Measurements from ENCODE around the gene F11.
"Not testable (repeated sequence)": the region's sequence is repeated elsewhere in the genome, so short reads cannot be mapped to it uniquely, and the experiment has no call there.

Gene F11

DNA sequence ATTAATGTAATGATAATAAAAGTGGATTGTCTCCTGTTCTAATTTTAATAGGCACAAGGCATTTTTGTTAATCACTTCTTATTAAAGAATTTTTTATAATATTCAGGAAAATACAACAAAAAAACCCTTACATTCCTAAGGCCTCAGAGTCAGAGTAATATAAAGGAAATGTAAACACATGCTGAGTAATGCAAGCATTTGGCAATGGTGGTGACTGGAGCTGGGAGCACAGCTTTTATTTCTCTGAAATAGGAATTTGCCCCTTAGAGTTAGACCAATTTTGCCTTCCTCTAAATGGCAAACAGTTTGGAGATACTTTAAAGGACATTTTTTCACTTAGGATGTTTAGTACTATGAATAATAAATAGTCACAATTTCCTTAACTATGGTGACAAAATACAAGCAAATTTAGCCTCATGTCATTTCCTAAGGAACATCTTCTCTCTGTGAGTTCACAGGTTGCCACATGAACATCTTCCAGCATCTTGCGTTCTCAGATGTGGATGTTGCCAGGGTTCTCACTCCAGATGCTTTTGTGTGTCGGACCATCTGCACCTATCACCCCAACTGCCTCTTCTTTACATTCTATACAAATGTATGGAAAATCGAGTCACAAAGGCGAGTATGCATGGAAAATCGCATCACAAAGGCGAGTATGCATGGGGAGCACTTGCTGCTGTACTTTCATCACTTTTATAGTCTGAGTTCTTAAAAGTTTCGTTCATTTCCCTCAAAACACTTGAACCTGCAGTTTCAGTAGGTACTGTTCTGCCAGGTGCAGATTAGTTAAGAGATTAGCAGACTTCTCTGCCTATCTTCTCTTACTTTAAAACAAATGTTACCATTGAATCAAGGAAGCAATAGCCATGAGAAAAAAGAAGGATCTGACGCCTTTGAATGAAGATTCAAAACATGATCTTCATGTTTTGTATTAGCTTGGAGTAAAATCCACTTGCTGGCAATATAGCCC is 15.9 kb upstream of the F11 start:
- no peak for DNase-seq (ENCODE audit: low read depth in 2 of 2)

DNA sequence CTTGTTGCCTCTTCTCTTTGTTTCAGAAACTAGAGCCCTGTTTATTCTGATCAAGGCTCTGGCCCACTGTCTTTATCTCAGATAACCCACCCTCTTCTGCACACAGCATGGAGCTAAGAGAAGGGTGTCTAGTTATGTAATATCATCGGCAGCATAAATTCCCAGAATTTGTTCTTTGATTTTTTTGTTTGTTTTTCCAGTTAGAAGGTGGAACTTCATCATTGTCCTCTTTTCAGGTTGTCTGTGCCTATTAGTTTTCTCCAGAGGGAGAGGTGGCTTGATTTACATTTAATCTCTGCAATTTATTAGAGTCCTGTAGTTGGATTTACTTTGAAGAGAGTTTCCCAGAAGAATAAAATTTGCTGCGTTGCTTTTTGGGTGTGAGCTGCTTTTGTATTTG is 15.2 kb upstream of the F11 start:
- no peak for DNase-seq (ENCODE audit: low read depth in 2 of 2)

DNA sequence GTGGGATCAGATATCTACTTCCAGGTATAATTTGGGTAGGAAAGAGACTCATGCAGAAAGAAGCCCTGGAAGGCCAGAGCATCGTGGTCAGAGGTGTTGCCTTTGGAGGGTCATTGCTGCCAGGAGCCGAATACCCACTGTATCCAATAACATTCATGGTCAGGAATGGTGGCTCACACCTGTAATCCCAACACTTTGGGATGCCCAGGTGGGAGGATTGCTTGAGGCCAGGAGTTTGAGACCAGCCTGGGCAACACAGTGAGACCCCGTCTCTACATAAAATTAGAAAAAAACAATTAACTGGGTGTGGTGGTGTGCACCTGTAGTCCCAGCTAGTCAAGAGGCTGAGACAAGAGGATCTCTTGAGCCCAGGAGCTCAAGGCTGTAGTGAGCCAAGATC is 10.9 kb upstream of the F11 start:
- DNase-seq (ENCODE audit: low read depth in 2 of 2) = no peak

DNA sequence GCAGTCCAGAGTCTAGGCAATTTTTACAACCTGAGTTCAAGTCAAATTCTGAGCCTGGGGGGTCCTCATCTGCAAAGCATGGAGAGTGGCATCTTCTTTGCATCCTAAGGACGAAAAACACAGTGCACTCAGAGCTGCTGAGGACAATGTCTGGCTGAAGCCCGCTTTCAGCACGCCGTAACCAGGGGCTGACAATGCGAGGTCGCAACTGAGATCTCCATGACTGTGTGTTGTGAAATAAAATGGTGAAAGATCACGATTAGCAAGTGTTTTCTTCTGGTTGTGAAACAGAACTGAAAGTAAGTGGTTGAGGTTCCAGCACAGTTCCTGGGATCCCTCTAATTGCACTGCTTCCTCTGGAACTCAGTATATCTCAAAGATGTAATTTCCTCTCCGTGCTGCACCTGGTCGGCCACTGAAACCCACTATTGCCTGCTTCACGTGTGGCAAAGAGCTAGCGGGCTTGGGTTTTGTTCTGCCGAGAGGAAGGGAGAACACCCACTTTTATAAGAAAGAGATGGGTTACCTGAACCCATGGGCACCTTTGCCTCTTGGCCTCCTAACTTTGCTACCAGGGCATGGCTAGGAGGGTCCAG is 7.7 kb upstream of the F11 start:
- DNase-seq (ENCODE audit: low read depth in 2 of 2) = no peak

- no peak for DNase-seq (ENCODE audit: low read depth in 2 of 2)
Observed at GRCh38 chr4:186260117-186260503, 5.9 kb upstream of the F11 start.

GRCh38 chr4:186260504-186261448 is 5.2 kb upstream of the F11 start:
- DNase-seq (ENCODE audit: low read depth in 2 of 2) = no peak

DNA sequence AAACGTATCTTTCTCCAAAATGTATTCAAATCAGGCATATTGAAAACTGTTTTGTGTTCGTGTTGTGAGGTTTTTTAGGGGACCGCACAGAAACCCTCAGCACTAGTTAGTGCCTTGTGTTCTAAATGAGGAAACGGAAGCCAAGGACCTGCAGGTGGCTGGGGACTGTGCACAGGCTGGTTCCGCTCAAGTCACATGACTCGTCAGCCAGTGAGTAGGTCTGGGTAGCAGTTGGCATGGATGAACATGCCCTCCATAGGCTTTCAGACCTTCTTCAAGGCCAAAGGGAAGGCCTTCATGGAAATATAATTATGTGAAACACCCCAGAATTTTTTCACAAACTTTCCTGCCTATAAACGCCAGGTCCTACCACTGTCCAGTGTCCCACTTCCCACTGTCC is 1.3 kb upstream of the F11 start:
- no peak for DNase-seq (ENCODE audit: low read depth in 2 of 2)

GRCh38 chr4:186265250-186265649 is 739 bp upstream of the F11 start:
- not testable (repeated sequence) for DNase-seq (ENCODE audit: low read depth in 2 of 2)

- no peak for DNase-seq (ENCODE audit: low read depth in 2 of 2)
Observed at GRCh38 chr4:186266729-186267456, 904 bp downstream of the F11 start.

- DNase-seq (ENCODE audit: low read depth in 2 of 2) = no peak
Observed at GRCh38 chr4:186271081-186271678, 5.2 kb downstream of the F11 start.

DNA sequence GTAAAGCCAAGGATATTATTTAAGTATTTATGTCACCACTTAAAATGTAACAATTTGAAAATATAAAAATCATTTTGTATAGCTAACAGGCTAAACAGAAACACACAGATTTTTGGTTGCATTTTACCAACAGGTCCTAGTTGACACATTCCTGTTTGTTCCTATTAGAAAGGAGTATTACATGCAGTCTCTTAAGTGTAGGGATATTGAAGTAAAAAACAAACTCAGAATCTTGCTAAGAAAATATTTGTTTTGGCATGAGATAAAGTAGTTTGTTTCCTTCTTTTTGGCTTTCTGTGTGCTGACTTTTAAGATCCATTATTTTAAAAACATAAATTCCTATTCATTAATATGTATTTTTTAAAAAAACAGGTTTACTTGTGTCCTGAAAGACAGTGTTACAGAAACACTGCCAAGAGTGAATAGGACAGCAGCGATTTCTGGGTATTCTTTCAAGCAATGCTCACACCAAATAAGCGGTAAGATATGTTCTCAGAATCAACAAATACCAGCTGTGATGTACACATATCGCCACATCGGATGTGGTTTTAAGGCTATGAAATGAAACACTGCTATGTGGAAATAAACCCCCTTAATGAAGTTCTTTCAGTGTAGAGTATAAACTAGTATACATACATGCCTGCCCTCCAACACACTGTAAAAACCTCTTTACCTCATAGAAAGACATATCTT is 6.9 kb downstream of the F11 start:
- no peak for DNase-seq (ENCODE audit: low read depth in 2 of 2)

DNA sequence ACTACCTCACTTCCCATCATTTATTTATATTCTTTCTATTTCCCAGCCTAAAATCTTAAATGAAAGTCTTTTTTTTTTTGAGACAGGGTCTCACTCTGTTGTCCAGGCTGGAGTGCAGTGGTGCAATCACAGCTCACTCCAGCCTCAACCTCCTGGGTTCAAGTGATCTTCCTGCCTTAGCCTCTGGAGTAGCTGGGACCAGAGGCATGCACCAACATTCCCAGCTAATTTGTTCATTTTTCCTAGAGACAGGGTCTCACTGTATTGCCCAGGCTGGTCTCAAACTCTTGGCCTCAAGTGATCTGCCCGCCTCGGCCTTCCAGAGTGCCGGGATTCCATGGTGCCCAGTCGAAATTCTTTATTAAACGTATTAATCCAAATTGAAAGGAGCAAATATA is 7.4 kb downstream of the F11 start:
- DNase-seq (ENCODE audit: low read depth in 2 of 2) = not testable (repeated sequence)

DNA sequence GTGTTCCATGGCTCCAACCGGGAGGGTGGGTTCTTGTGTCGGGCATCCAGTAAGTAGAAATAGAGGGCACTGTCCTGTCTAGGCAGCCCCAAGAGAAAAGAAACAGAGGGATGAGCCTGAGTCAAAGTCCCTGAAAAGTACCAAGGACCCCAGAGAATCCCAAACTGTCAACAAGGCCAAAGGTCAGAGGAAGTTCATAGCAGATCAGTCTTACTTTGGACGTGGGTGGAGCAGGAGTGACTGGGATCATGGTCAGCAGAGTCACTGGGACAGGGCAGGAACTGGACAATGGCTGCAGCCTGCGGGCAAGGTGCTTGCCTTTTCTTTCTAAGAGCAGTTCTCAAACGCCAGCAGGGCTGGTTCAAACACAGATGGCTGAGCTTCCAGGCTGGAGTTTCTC is 17.3 kb downstream of the F11 start:
- no peak for DNase-seq (ENCODE audit: low read depth in 2 of 2)

DNA sequence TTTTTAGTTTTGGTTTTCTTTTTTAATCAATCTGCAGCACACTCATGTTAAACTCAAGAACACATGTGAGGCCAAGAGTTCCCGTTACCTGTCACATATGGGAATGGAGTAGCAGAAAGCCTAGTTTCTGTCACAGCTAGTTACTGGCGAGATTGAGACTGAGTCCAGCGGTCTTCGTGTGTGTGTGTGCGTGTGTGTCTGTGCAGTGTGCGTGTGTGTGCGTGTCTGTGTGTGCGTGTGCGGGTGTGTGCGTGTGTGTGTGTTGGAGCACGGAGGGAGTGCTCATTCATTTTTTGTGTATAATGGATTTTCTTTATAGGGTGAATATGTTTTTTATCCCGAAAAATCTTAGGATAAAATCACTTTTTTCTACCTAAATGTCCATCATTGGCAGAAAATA is 19.2 kb downstream of the F11 start:
- no peak for DNase-seq (ENCODE audit: low read depth in 2 of 2)

- no peak for DNase-seq (ENCODE audit: low read depth in 2 of 2)
Observed at GRCh38 chr4:186286581-186286980, 20.6 kb downstream of the F11 start.

GRCh38 chr4:186291256-186291890 is 25.4 kb downstream of the F11 start:
- DNase-seq (ENCODE audit: low read depth in 2 of 2) = no peak

GRCh38 chr4:186294160-186294559 is 28.2 kb downstream of the F11 start:
- DNase-seq (ENCODE audit: low read depth in 2 of 2) = no peak

GRCh38 chr4:186296481-186296880 is 30.5 kb downstream of the F11 start:
- DNase-seq (ENCODE audit: low read depth in 2 of 2) = no peak

DNA sequence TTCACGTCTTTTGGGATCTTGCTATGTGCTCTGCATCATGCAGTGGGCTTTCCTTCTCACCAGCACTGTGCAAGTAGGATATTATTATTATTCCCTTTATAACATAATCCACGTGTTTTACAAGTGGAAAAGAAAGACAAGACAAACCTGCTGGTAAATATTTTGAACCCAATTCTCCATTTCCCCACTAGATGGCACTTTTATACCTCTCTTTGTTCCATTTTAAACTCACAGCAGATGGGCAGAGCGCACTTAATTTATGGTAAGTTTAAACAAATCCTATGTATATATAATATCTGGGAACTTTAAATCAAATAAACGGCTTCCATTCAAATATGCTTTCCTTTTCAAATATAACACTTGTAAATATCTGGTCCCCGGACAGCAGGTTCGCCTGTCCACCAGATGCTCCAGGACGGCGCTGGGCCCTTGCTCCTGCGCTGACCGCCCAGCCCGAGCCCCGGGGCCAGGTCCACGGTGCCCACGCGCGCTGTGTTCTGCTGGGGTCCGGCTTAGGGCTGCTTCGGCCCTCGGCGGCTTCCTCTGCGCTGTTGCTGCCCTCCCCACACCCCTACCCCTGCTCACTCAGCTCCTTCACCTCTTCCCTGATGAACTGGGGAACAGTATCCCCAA is 31.1 kb downstream of the F11 start:
- no peak for DNase-seq (ENCODE audit: low read depth in 2 of 2)

Measured in stimulated activated CD8-positive, alpha-beta memory T cell treated with anti-CD3 and anti-CD28 coated beads, Interleukin-2, amount 100 ng/mL, for 1 hour (primary cell).